Activated CD8-positive, alpha-beta T cell treated with anti-CD3 and anti-CD28 coated beads, Interleukin-2, amount 10 ng/mL, durations not matched to agents 7 days and 5 days (primary cell): ENCODE results near the gene BTBD7. TPM values are rescaled to one million over a fixed set of nuclear protein-coding genes. Genes with fewer than 3 reads are reported as not detected.

Experiments used
- ATAC-seq: fragments of 150-1000 bp; cut with Tn5 transposase; one replicate; pipeline ENCODE4 v1.10.0; 2021; ENCODE audit warnings: moderate library complexity
- CTCF ChIA-PET: fragments of 350-600 bp; sonication (Branson Sonifier 250); formaldehyde crosslinking; loops from one replicate; lab custom pipeline; 2021; ENCODE audit warnings: antibody characterized with exemption; lab: Charles Lee
- POLR2A ChIA-PET: fragments of 350-600 bp; sonication (Branson Sonifier 250); formaldehyde crosslinking; loops from one replicate; lab custom pipeline; 2021; ENCODE audit warnings: antibody characterized with exemption; lab: Charles Lee
- DNase-seq: peaks from one replicate; pipeline ENCODE4 v3.0.0-alpha.2; 2020
- H3K27ac Mint-ChIP-seq: one replicate; pipeline ENCODE4 v1.8.0; 2021; ENCODE audit warnings: mild to moderate bottlenecking, mixed read lengths
- H3K27me3 Mint-ChIP-seq: one replicate; pipeline ENCODE4 v1.8.0; 2021; ENCODE audit warnings: low read depth, mixed read lengths
- H3K36me3 Mint-ChIP-seq: one replicate; pipeline ENCODE4 v1.8.0; 2021; ENCODE audit warnings: low read depth, mixed read lengths
- H3K4me1 Mint-ChIP-seq: one replicate; pipeline ENCODE4 v1.8.0; 2021; ENCODE audit warnings: low read depth, mixed read lengths
- H3K4me3 Mint-ChIP-seq: one replicate; pipeline ENCODE4 v1.8.0; 2021; ENCODE audit warnings: mild to moderate bottlenecking, mixed read lengths
- H3K9me3 Mint-ChIP-seq: one replicate; pipeline ENCODE4 v1.8.0; 2022; ENCODE audit warnings: mixed read lengths; ENCODE audit not compliant: insufficient read depth
- total RNA-seq, 2 experiments: library from RNA; stranded (reverse); gene quantifications; one replicate each; pipeline ENCODE4 v1.2.3, GENCODE V29; 2021

BTBD7 gene
- total RNA-seq, 2 experiments from 2014 or later: 19.0 to 20.4 TPM

- POLR2A ChIA-PET: no interaction called here
Measured at GRCh38 chr14:93343797-93344196, 11.0 kb upstream of the BTBD7 start.

GRCh38 chr14:93343266-93343665, 10.4 kb upstream of the BTBD7 start:
- peaks cover 2% of the 10 kb centered on the region for H3K36me3 Mint-ChIP-seq
- no peak overlapping the region for H3K27ac Mint-ChIP-seq
- ATAC-seq (no peak), DNase-seq (no peak)
- CTCF ChIA-PET: interaction anchor here (0.6 kb wide), 1 partner anchor 12 kb away, joined by 4 read pairs; no protein-coding TSS in a partner anchor
- H3K4me3 Mint-ChIP-seq: no peak overlapping the region
- peaks cover 8% of the 10 kb centered on the region for H3K9me3 Mint-ChIP-seq
- POLR2A ChIA-PET: no interaction called here
- no peaks in the 10 kb centered on the region for H3K4me1 Mint-ChIP-seq
- H3K27me3 Mint-ChIP-seq: no peaks in the 10 kb centered on the region

More at GRCh38 chr14:93343797-93344196, 11.0 kb upstream of the BTBD7 start:
- Mint-ChIP-seq H3K9me3 (peaks cover 8% of the 10 kb centered on the region), H3K27ac (no peak overlapping the region), H3K4me1 (no peaks in the 10 kb centered on the region), H3K36me3 (peaks cover 2% of the 10 kb centered on the region), H3K4me3 (no peak overlapping the region), H3K27me3 (peaks cover under 1% of the 10 kb centered on the region)
- DNase-seq (no peak), ATAC-seq (no peak)
- CTCF ChIA-PET: interaction anchor here (0.6 kb wide), 1 partner anchor 11 kb away, joined by 4 read pairs; no protein-coding TSS in a partner anchor

- Mint-ChIP-seq H3K4me1 (peaks cover 8% of the 10 kb centered on the region), H3K36me3 (peaks cover 2% of the 10 kb centered on the region), H3K27ac (no peak overlapping the region), H3K27me3 (no peaks in the 10 kb centered on the region), H3K9me3 (peaks cover 8% of the 10 kb centered on the region), H3K4me3 (no peak overlapping the region)
- CTCF ChIA-PET: interaction anchor here (1.0 kb wide), 1 partner anchor 20 kb away, joined by 3 read pairs; no protein-coding TSS in a partner anchor
- ATAC-seq: no peak
- POLR2A ChIA-PET: no interaction called here
- no peak for DNase-seq
Measured at GRCh38 chr14:93337884-93338283, 5.0 kb upstream of the BTBD7 start.

- Mint-ChIP-seq H3K4me3 (no peak overlapping the region), H3K9me3 (peaks cover 2% of the 10 kb centered on the region), H3K27ac (no peak overlapping the region), H3K4me1 (peaks cover 8% of the 10 kb centered on the region), H3K27me3 (no peaks in the 10 kb centered on the region), H3K36me3 (peaks cover 2% of the 10 kb centered on the region)
- ATAC-seq: no peak
- ChIA-PET POLR2A (no interaction called here), CTCF (interaction anchor here (1.0 kb wide), 1 partner anchor 20 kb away, joined by 3 read pairs; no protein-coding TSS in a partner anchor)
- DNase-seq: no peak
Measured at GRCh38 chr14:93337143-93337753, 4.4 kb upstream of the BTBD7 start.

GRCh38 chr14:93333631-93334103, 831 bp upstream of the BTBD7 start:
- CTCF ChIA-PET: interaction anchor here (0.6 kb wide), 1 partner anchor 29 kb away, joined by 3 read pairs; no protein-coding TSS in a partner anchor
- Mint-ChIP-seq H3K36me3 (no peaks in the 10 kb centered on the region), H3K27me3 (no peaks in the 10 kb centered on the region), H3K4me3 (peak overlapping the region; percentile 83), H3K27ac (peak overlapping the region; percentile 92), H3K9me3 (no peaks in the 10 kb centered on the region), H3K4me1 (peaks cover 33% of the 10 kb centered on the region)
- no peak for ATAC-seq
- DNase-seq: peak; percentile 22
- POLR2A ChIA-PET: no interaction called here

- CTCF ChIA-PET: interaction anchor here (1.2 kb wide), 1 partner anchor 11 kb away, joined by 5 read pairs; no protein-coding TSS in a partner anchor
- no peak for DNase-seq
- Mint-ChIP-seq H3K4me1 (peaks cover 36% of the 10 kb centered on the region), H3K4me3 (peak overlapping the region; percentile 83), H3K27me3 (no peaks in the 10 kb centered on the region), H3K36me3 (peaks cover 5% of the 10 kb centered on the region), H3K9me3 (no peaks in the 10 kb centered on the region), H3K27ac (peak overlapping the region; percentile 92)
- POLR2A ChIA-PET: no interaction called here
- peak; percentile 63 for ATAC-seq
Measured at GRCh38 chr14:93332397-93332852, 411 bp downstream of the BTBD7 start.

- ChIA-PET CTCF (interaction anchor here (1.2 kb wide), 1 partner anchor 10 kb away, joined by 5 read pairs; no protein-coding TSS in a partner anchor), POLR2A (no interaction called here)
- H3K27ac Mint-ChIP-seq: peak overlapping the region; percentile 83
- ATAC-seq (no peak), DNase-seq (no peak)
- no peaks in the 10 kb centered on the region for H3K27me3 Mint-ChIP-seq
- no peaks in the 10 kb centered on the region for H3K9me3 Mint-ChIP-seq
- H3K36me3 Mint-ChIP-seq: peaks cover 5% of the 10 kb centered on the region
- peaks cover 36% of the 10 kb centered on the region for H3K4me1 Mint-ChIP-seq
- H3K4me3 Mint-ChIP-seq: peak overlapping the region; percentile 78
Measured at GRCh38 chr14:93331728-93332396, 974 bp downstream of the BTBD7 start.

- ATAC-seq (no peak), DNase-seq (no peak)
- peak overlapping the region; percentile 4 for H3K27ac Mint-ChIP-seq
- H3K27me3 Mint-ChIP-seq: no peaks in the 10 kb centered on the region
- H3K36me3 Mint-ChIP-seq: peaks cover 5% of the 10 kb centered on the region
- ChIA-PET POLR2A (no interaction called here), CTCF (interaction anchor here (1.2 kb wide), 1 partner anchor 9 kb away, joined by 5 read pairs; no protein-coding TSS in a partner anchor)
- H3K9me3 Mint-ChIP-seq: no peaks in the 10 kb centered on the region
- H3K4me3 Mint-ChIP-seq: peak overlapping the region; percentile 78
- H3K4me1 Mint-ChIP-seq: peaks cover 36% of the 10 kb centered on the region
Measured at GRCh38 chr14:93331002-93331727, 1.7 kb downstream of the BTBD7 start.

- Mint-ChIP-seq H3K9me3 (no peaks in the 10 kb centered on the region), H3K27ac (no peak overlapping the region)
Measured at GRCh38 chr14:93330609-93331000, 2.2 kb downstream of the BTBD7 start.

GRCh38 chr14:93329965-93330608, 2.7 kb downstream of the BTBD7 start:
- peaks cover 5% of the 10 kb centered on the region for H3K36me3 Mint-ChIP-seq
- H3K27me3 Mint-ChIP-seq: no peaks in the 10 kb centered on the region
- POLR2A ChIA-PET: interaction anchor here (0.6 kb wide), 1 partner anchor 567 kb away, joined by 3 read pairs; no protein-coding TSS in a partner anchor
- H3K4me3 Mint-ChIP-seq: no peak overlapping the region
- H3K27ac Mint-ChIP-seq: no peak overlapping the region
- no peak for DNase-seq
- ATAC-seq: no peak
- CTCF ChIA-PET: no interaction called here
- no peaks in the 10 kb centered on the region for H3K9me3 Mint-ChIP-seq
- peaks cover 36% of the 10 kb centered on the region for H3K4me1 Mint-ChIP-seq

More at GRCh38 chr14:93330609-93331000, 2.2 kb downstream of the BTBD7 start:
- POLR2A ChIA-PET: interaction anchor here (0.6 kb wide), 1 partner anchor 567 kb away, joined by 3 read pairs; no protein-coding TSS in a partner anchor
- Mint-ChIP-seq H3K27me3 (no peaks in the 10 kb centered on the region), H3K4me3 (peak overlapping the region; percentile 78), H3K4me1 (peaks cover 36% of the 10 kb centered on the region), H3K36me3 (peaks cover 5% of the 10 kb centered on the region)
- CTCF ChIA-PET: no interaction called here
- ATAC-seq (no peak), DNase-seq (no peak)

- no peak overlapping the region for H3K27ac Mint-ChIP-seq
- ATAC-seq: no peak
- ChIA-PET CTCF (no interaction called here), POLR2A (no interaction called here)
- peaks cover 29% of the 10 kb centered on the region for H3K4me1 Mint-ChIP-seq
- peaks cover 9% of the 10 kb centered on the region for H3K36me3 Mint-ChIP-seq
- DNase-seq: no peak
- H3K27me3 Mint-ChIP-seq: no peaks in the 10 kb centered on the region
- no peaks in the 10 kb centered on the region for H3K9me3 Mint-ChIP-seq
- H3K4me3 Mint-ChIP-seq: no peak overlapping the region
Measured at GRCh38 chr14:93328546-93328945, 4.3 kb downstream of the BTBD7 start.
